Right cardiac atrium (tissue), 5 donors: ENCODE data around the gene ZFP28. TPM values are rescaled to one million over a fixed set of nuclear protein-coding genes. Genes with fewer than 3 reads are reported as not detected.
A peak's percentile ranks its signal among the peaks of the same experiment; 100 is the strongest.

Experiments
- ATAC-seq, 2 donors: fragments of 200-7000 bp; cut with Tn5 transposase; one replicate each; pipeline versions ENCODE4 v1.8.0 to v1.9.1; 2020; ENCODE audit warnings: moderate library complexity in 2 of 2, mild to moderate bottlenecking in 1 of 2
- DNase-seq, 3 donors: peaks; one replicate each; pipeline ENCODE4 v3.0.0-alpha.2; 2020
- H3K27ac ChIP-seq: one replicate; pipeline ENCODE4 v1.5.1; 2013; ENCODE audit warnings: mild to moderate bottlenecking, low read length, control low read depth, moderate library complexity
- H3K27me3 ChIP-seq: one replicate; pipeline ENCODE4 v1.6.1; 2013; ENCODE audit not compliant: control insufficient read depth, insufficient read depth
- H3K4me1 ChIP-seq: one replicate; pipeline ENCODE4 v1.6.1; 2013; ENCODE audit warnings: low read length; ENCODE audit not compliant: control insufficient read depth, insufficient read depth
- H3K4me3 ChIP-seq: one replicate; pipeline ENCODE4 v1.5.1; 2013; ENCODE audit warnings: low read length, control low read depth
- H3K9me3 ChIP-seq: one replicate; pipeline ENCODE4 v1.6.1; 2013; ENCODE audit warnings: low read length; ENCODE audit not compliant: control insufficient read depth
- WGBS: extraction: QIAGEN DNeasy Blood & Tissue Kit; methylation state at CpG from one replicate; pipeline ENCODE4 v1.1.7; 2013; 5-methylcytosine and 5-hydroxymethylcytosine counted together
- intact Hi-C, 4 donors: fragments of 100-400 bp; cut with DNase I; formaldehyde crosslinking; loops; one replicate each; pipeline versions ENCODE4 v1.11.0 to v1.14.0; 2022 to 2023
- long read RNA-seq, 4 donors: library from polyadenylated mRNA; unstranded; transcript quantifications; one replicate each; pipeline ENCODE4 v2.0.0, GENCODE V29; 2020 to 2021
- polyA plus RNA-seq: library from polyadenylated mRNA; stranded (reverse); fragments of 200-250 nt; gene quantifications from one replicate; pipeline ENCODE4 v1.2.3, GENCODE V29; 2013
- total RNA-seq, 4 donors: library from RNA; stranded (reverse); fragmentation: NEBNext Ultra II Directional; extraction: Animal tissue kit (Norgen Biotek cat#: 25700); gene quantifications; one replicate each; pipeline ENCODE4 v1.2.1, GENCODE V29; 2021
- donor health status: healthy with polysubstance abuse.
- donor health status: DM: no; HTN: yes; CAD: no.
- donor health status: DM: no; HTN: no; CAD: no.
- donor health status: DM: no; HTN: yes; CAD: no; lungs with severe emphysema.
- donor health status: DM: yes; HTN: yes; CAD: no.

Gene ZFP28
- total RNA-seq (1 to 10 TPM; 5.2 to 6.7 (median 6.0) TPM), polyA plus RNA-seq (3.8 TPM)
- long read RNA-seq, donor 1, full-length matches to known transcripts: 10 of 21 reads
- long read RNA-seq, donor 1, partial matches to known transcripts: 1 of 21 reads
- long read RNA-seq, donor 1, other reads (novel, unspliced or antisense): 10 of 21 reads
- long read RNA-seq, donor 2, full-length matches to known transcripts: 4 of 8 reads
- long read RNA-seq, donor 2, partial matches to known transcripts: 4 of 8 reads
- long read RNA-seq, donor 2, other reads (novel, unspliced or antisense): 0 of 8 reads
- long read RNA-seq, donor 3, full-length matches to known transcripts: 8 of 14 reads
- long read RNA-seq, donor 3, partial matches to known transcripts: 3 of 14 reads
- long read RNA-seq, donor 3, other reads (novel, unspliced or antisense): 3 of 14 reads
- long read RNA-seq, donor 4, partial matches to known transcripts: 3 of 7 reads
- long read RNA-seq, donor 4, other reads (novel, unspliced or antisense): 4 of 7 reads

GRCh38 chr19:56538761-56539263, at the start of gene ZFP28:
Gene ZFP28, plus strand, starts transcription at chr19:56538948. Its CDS starts 71 bp downstream, at chr19:56539019.
- peak; percentile 88 to 95 (median 92) for DNase-seq
- H3K9me3 ChIP-seq: peaks cover 4% of the 10 kb centered on the region
- H3K27ac ChIP-seq: peak within 1 kb of the TSS; percentile 99
- H3K27me3 ChIP-seq: no peaks in the 10 kb centered on the region
- intact Hi-C loops: loop anchor here in 1 of 4 donors (2.0 kb wide), 1 partner anchor 30 kb away; no protein-coding TSS in a partner anchor
- peak; percentile 90 for ATAC-seq
- H3K4me1 ChIP-seq: peaks cover 4% of the 10 kb centered on the region
- WGBS: under 1% methylated on average over 51 of the region's 65 CpGs
- peak within 1 kb of the TSS; percentile 79 for H3K4me3 ChIP-seq

GRCh38 chr19:56491399-56491798, 47.3 kb upstream of the ZFP28 start:
- WGBS: 73% methylated on average over 3 of the region's 3 CpGs
- no peak overlapping the region for H3K27ac ChIP-seq
- no peak for ATAC-seq

GRCh38 chr19:56504581-56504980, 34.2 kb upstream of the ZFP28 start:
- no peaks in the 10 kb centered on the region for H3K9me3 ChIP-seq
- no peak overlapping the region for H3K4me3 ChIP-seq
- 92% methylated on average over 2 of the region's 2 CpGs for WGBS
- ATAC-seq: no peak
- H3K4me1 ChIP-seq: peaks cover 3% of the 10 kb centered on the region
- intact Hi-C loops: no loop called here
- no peaks in the 10 kb centered on the region for H3K27me3 ChIP-seq
- H3K27ac ChIP-seq: no peak overlapping the region
- no peak for DNase-seq

More at GRCh38 chr19:56491399-56491798, 47.3 kb upstream of the ZFP28 start:
- no peak for DNase-seq
- no peaks in the 10 kb centered on the region for H3K4me1 ChIP-seq
- no peaks in the 10 kb centered on the region for H3K9me3 ChIP-seq
- no peak overlapping the region for H3K4me3 ChIP-seq
- intact Hi-C loops: no loop called here
- no peaks in the 10 kb centered on the region for H3K27me3 ChIP-seq

GRCh38 chr19:56507446-56508289, 31.1 kb upstream of the ZFP28 start, which contains the start of gene ZNF471:
Gene ZNF471, plus strand, starts transcription at chr19:56507855. Its CDS starts 3,717 bp downstream, at chr19:56511572.
- Histone ChIP-seq H3K27me3 (no peaks in the 10 kb centered on the region), H3K4me1 (peaks cover 3% of the 10 kb centered on the region), H3K4me3 (peak within 1 kb of the TSS; percentile 59), H3K9me3 (no peaks in the 10 kb centered on the region), H3K27ac (peak within 1 kb of the TSS; percentile 96)
- ATAC-seq (peak; percentile 100), DNase-seq (peak; percentile 100)
- WGBS: 1% methylated on average over 74 of the region's 74 CpGs
- intact Hi-C loops: loop anchor here in 1 of 4 donors (2.0 kb wide), 1 partner anchor 31 kb away; the partner anchor contains the start of gene ZFP28

GRCh38 chr19:56508290-56508778, 30.4 kb upstream of the ZFP28 start:
- intact Hi-C loops: loop anchor here in 1 of 4 donors (2.0 kb wide), 1 partner anchor 30 kb away; the partner anchor contains the start of gene ZFP28
- H3K4me3 ChIP-seq: peak overlapping the region; percentile 59
- ATAC-seq (peak; percentile 3 to 8), DNase-seq (no peak)
- H3K27ac ChIP-seq: peak overlapping the region; percentile 96
- H3K27me3 ChIP-seq: no peaks in the 10 kb centered on the region
- H3K9me3 ChIP-seq: no peaks in the 10 kb centered on the region
- peaks cover 3% of the 10 kb centered on the region for H3K4me1 ChIP-seq
- 3% methylated on average over 17 of the region's 17 CpGs for WGBS

- intact Hi-C loops: no loop called here
- Histone ChIP-seq H3K4me3 (peak overlapping the region; percentile 25), H3K4me1 (no peaks in the 10 kb centered on the region), H3K9me3 (peaks cover 31% of the 10 kb centered on the region), H3K27ac (no peak overlapping the region), H3K27me3 (no peaks in the 10 kb centered on the region)
- no peak for DNase-seq
- WGBS: 94% methylated on average over 4 of the region's 4 CpGs
- no peak for ATAC-seq
These were observed 13.4 kb upstream of the ZFP28 start for GRCh38 chr19:56525214-56525860.

GRCh38 chr19:56537442-56537841, 1.3 kb upstream of the ZFP28 start:
- DNase-seq: no peak
- Histone ChIP-seq H3K9me3 (peaks cover 6% of the 10 kb centered on the region), H3K4me3 (no peak overlapping the region), H3K27ac (no peak overlapping the region), H3K27me3 (no peaks in the 10 kb centered on the region), H3K4me1 (peaks cover 4% of the 10 kb centered on the region)
- intact Hi-C loops: no loop called here
- 90% methylated on average over 3 of the region's 3 CpGs for WGBS
- no peak for ATAC-seq

GRCh38 chr19:56538254-56538760, 441 bp upstream of the ZFP28 start:
- H3K4me3 ChIP-seq: peak overlapping the region; percentile 79
- H3K27me3 ChIP-seq: no peaks in the 10 kb centered on the region
- H3K9me3 ChIP-seq: peaks cover 6% of the 10 kb centered on the region
- peak overlapping the region; percentile 99 for H3K27ac ChIP-seq
- intact Hi-C loops: loop anchor here in 1 of 4 donors (2.0 kb wide), 1 partner anchor 30 kb away; no protein-coding TSS in a partner anchor
- peaks cover 4% of the 10 kb centered on the region for H3K4me1 ChIP-seq
- under 1% methylated on average over 46 of the region's 46 CpGs for WGBS
- peak; percentile 92 to 97 (median 96) for DNase-seq
- peak; percentile 99 for ATAC-seq

GRCh38 chr19:56543776-56544175, 5.0 kb downstream of the ZFP28 start:
- Histone ChIP-seq H3K4me3 (no peak overlapping the region), H3K27ac (no peak overlapping the region), H3K27me3 (no peaks in the 10 kb centered on the region), H3K4me1 (peaks cover 4% of the 10 kb centered on the region), H3K9me3 (peaks cover 9% of the 10 kb centered on the region)
- 97% methylated on average over 2 of the region's 2 CpGs for whole genome bisulfite sequencing
- DNase-seq (no peak), ATAC-seq (no peak)
- intact Hi-C loops: no loop called here

- intact Hi-C loops: no loop called here
- H3K4me3 ChIP-seq: no peak overlapping the region
These were observed 8.8 kb downstream of the ZFP28 start for GRCh38 chr19:56547535-56547934.

More at GRCh38 chr19:56547535-56547934, 8.8 kb downstream of the ZFP28 start:
- ATAC-seq (no peak), DNase-seq (no peak)
- Histone ChIP-seq H3K27ac (no peak overlapping the region), H3K4me1 (no peaks in the 10 kb centered on the region), H3K9me3 (peaks cover 13% of the 10 kb centered on the region), H3K27me3 (no peaks in the 10 kb centered on the region)
- WGBS: 59% methylated on average over 6 of the region's 6 CpGs
